Spleen (tissue), 7 donors: Measurements from ENCODE around the gene FPGS.
A peak's percentile ranks its signal among the peaks of the same experiment; 100 is the strongest.

ENCODE experiments used
- POLR2A ChIP-seq, 3 donors: fragments of 450-650 bp; IDR thresholded peaks; one replicate each; pipeline ENCODE4 v1.5.1; 2017; ENCODE audit warnings: antibody characterized with exemption in 3 of 3, mild to moderate bottlenecking in 1 of 3
- POLR2AphosphoS5 ChIP-seq, 3 donors: sonication (generic); formaldehyde crosslinking; IDR thresholded peaks; one replicate each; pipeline ENCODE4 v1.5.1; 2017; ENCODE audit warnings: antibody characterized with exemption in 3 of 3
- TF ChIP-seq, protein P1 (sequence below), 11 experiments: fragments of 200-600 bp in 7 of 11; fragments of 450-650 bp in 4 of 11; sonication (generic) in 4 of 11; IDR thresholded peaks in 8 of 11; conservative IDR thresholded peaks in 3 of 11; 1 replicate in 7 of 11; 2 replicates in 4 of 11; pipeline versions ENCODE4 v1.4.0 to v1.8.0; 2016 to 2021; ENCODE audit warnings: antibody characterized with exemption in 11 of 11, inconsistent platforms in 4 of 11, mild to moderate bottlenecking in 1 of 11
- donor health status: DM: no; HTN: no; CAD: no; lungs with moderate emphysema.
- donor health status: DM: no; HTN: no; CAD: no.
- donor health status: DM: no; HTN: no; CAD: no.

DNA sequence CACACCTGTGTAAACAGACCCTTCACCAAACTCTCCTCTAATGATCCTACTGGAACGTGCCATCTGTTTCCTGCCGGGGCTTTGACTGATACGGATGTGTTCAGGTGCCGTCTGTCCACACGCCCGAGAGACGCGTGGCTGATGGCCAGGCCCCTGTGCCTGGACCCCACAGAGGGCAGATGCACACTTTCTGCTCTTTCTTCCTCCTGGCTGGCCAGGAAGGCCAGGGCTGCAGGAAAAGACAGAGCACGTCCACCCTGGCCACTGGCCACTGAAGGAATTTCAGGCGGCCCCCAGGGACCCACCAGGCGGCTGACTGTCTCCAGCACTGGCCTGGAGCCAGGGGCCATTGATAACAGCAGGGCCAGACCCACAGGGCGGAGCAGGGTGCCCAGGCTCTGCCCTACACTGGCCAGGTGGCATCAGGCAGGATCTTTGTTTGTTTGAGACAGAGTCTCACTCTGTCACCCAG is 55.4 kb downstream of the FPGS start:
- TF ChIP-seq, protein P1, sequence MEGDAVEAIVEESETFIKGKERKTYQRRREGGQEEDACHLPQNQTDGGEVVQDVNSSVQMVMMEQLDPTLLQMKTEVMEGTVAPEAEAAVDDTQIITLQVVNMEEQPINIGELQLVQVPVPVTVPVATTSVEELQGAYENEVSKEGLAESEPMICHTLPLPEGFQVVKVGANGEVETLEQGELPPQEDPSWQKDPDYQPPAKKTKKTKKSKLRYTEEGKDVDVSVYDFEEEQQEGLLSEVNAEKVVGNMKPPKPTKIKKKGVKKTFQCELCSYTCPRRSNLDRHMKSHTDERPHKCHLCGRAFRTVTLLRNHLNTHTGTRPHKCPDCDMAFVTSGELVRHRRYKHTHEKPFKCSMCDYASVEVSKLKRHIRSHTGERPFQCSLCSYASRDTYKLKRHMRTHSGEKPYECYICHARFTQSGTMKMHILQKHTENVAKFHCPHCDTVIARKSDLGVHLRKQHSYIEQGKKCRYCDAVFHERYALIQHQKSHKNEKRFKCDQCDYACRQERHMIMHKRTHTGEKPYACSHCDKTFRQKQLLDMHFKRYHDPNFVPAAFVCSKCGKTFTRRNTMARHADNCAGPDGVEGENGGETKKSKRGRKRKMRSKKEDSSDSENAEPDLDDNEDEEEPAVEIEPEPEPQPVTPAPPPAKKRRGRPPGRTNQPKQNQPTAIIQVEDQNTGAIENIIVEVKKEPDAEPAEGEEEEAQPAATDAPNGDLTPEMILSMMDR (IDR thresholded peaks at IDR 0.05 in 8 of 11, conservative IDR thresholded peaks at IDR 0.05 in 3 of 11): no peak
- peak; percentile 9 to 80 (median 65) for TF ChIP-seq POLR2AphosphoS5 (IDR thresholded peaks at IDR 0.05)
- no peak for TF ChIP-seq POLR2A (IDR thresholded peaks at IDR 0.05)
